ENCODE measurements around the gene RAB41. TPM values are rescaled to one million over a fixed set of nuclear protein-coding genes. Genes with fewer than 3 reads are reported as not detected.

RAB41 gene
- total RNA-seq, 2 donors from 2014 or later: not detected

DNA sequence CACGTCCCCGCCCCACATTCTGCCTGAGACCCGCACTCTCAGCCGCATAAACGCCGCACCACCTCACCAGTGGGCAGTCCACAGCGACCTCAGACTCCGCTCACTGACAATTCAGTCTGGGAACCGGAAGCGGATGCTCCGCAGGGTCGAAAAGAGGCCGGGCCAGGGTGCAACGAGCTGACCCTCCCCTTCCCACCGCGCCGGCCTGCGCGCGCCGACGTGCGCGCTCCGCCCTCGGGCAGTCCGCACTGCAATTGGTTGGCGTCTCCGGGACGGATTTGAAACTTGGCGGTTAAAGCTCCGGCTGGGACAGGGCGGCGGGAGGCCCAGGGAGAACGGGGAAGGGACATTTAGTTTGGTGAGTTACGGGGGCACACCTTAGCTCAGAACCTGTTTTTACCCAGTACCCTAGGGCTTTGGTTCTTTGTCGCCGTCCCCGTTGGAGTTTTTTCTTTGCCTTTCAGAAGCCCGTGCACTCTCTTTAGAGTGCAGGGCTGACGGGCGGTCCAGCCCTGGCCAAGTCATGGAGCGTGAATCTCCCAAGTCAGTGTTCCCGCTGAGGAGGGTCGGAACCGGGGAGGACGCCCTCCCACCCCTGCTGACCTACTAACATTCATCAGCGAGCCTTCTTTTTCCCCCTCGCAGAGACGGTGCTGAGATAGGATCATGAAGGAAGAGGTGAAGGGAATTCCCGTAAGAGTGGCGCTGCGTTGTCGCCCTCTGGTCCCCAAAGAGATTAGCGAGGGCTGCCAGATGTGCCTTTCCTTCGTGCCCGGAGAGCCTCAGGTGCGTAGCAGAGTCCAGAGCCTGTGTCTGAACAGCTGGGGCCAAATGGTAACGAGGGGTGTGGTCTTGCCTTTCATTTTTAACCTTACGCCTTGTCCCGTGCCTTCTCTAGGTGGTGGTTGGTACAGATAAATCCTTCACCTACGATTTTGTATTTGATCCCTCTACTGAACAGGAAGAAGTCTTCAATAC is 8.1 kb downstream of the RAB41 start, which contains the start of the genes KIF4A and PDZD11:
Gene KIF4A, plus strand, starts transcription at position 312 of the 978 bp plus-strand sequence. Its CDS starts 355 bp downstream, at position 667.
Gene PDZD11, minus strand, starts transcription at position 135 of the 978 bp plus-strand sequence. CDS start 586 bp downstream, outside the sequence.
- Histone ChIP-seq H3K36me3 (no peaks in the 10 kb centered on the region), H3K4me1 (ENCODE audit: control insufficient read depth in 1 of 2, low read depth in 2 of 2) (no peaks in the 10 kb centered on the region), H3K4me3 (peak within 1 kb of the TSS; percentile 73), H3K27ac (peak within 1 kb of the TSS; percentile 50 to 80), H3K27me3 (replicated peaks; ENCODE audit: insufficient read depth) (no peaks in the 10 kb centered on the region), H3K9me3 (no peaks in the 10 kb centered on the region)
- DNase-seq (ENCODE audit: low spot score) (peak; percentile 9), ATAC-seq (ENCODE audit: insufficient number of reproducible peaks, low FRiP score, low read depth) (no peak)
- TF ChIP-seq, protein P1, sequence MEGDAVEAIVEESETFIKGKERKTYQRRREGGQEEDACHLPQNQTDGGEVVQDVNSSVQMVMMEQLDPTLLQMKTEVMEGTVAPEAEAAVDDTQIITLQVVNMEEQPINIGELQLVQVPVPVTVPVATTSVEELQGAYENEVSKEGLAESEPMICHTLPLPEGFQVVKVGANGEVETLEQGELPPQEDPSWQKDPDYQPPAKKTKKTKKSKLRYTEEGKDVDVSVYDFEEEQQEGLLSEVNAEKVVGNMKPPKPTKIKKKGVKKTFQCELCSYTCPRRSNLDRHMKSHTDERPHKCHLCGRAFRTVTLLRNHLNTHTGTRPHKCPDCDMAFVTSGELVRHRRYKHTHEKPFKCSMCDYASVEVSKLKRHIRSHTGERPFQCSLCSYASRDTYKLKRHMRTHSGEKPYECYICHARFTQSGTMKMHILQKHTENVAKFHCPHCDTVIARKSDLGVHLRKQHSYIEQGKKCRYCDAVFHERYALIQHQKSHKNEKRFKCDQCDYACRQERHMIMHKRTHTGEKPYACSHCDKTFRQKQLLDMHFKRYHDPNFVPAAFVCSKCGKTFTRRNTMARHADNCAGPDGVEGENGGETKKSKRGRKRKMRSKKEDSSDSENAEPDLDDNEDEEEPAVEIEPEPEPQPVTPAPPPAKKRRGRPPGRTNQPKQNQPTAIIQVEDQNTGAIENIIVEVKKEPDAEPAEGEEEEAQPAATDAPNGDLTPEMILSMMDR (IDR thresholded peaks at IDR 0.05): no peak

DNA sequence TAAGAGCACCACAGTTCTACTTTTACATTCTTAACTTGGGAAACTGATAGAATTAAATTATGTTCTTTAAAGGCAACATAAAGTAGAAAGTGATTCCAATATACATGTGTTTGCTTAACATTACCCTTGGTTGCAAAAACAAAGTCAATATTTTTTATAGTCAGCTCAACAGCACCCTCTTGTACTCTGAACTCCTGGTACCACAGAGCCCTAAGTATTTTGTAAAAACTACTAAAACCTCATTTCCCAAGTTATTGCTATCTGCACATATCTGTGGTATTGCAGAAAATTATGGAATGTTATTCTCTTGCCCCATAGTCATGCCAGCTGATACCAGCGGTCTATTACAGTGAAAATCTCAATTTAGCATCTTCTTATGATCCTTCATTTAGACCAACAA is 10.8 kb downstream of the RAB41 start:
- TF ChIP-seq, protein P1 (IDR thresholded peaks at IDR 0.05): no peak
- Histone ChIP-seq H3K4me3 (no peak overlapping the region), H3K36me3 (no peaks in the 10 kb centered on the region), H3K4me1 (ENCODE audit: control insufficient read depth in 1 of 2, low read depth in 2 of 2) (no peaks in the 10 kb centered on the region), H3K27ac (no peak overlapping the region), H3K9me3 (no peaks in the 10 kb centered on the region), H3K27me3 (replicated peaks; ENCODE audit: insufficient read depth) (no peaks in the 10 kb centered on the region)
- ATAC-seq (ENCODE audit: insufficient number of reproducible peaks, low FRiP score, low read depth) (no peak), DNase-seq (ENCODE audit: low spot score) (no peak)

DNA sequence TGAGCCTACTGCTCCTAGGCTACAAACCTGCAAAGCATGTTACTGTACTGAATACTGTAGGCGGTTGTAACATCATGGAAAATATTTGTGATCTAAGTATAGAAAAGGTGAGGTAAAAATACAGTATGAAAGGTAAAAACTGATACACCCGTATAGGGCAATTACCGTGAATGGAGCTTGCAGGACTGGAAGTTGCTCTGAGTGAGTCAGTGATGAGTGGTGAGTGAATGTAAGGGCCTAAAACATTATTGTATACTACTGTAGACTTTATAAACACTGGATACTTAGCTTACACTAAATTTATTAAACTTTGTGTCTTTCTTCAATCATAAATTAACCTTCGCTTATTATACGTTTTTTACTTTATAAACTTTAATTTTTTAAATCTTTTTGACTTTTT is 11.6 kb downstream of the RAB41 start:
- H3K4me3 ChIP-seq: no peak overlapping the region
- no peaks in the 10 kb centered on the region for H3K36me3 ChIP-seq
- no peak overlapping the region for H3K27ac ChIP-seq
- DNase-seq (ENCODE audit: low spot score): no peak
- H3K4me1 ChIP-seq (ENCODE audit: control insufficient read depth in 1 of 2, low read depth in 2 of 2): no peaks in the 10 kb centered on the region
- no peaks in the 10 kb centered on the region for H3K27me3 ChIP-seq (replicated peaks; ENCODE audit: insufficient read depth)
- H3K9me3 ChIP-seq: no peaks in the 10 kb centered on the region
- TF ChIP-seq, protein P1 (IDR thresholded peaks at IDR 0.05): no peak
- ATAC-seq (ENCODE audit: insufficient number of reproducible peaks, low FRiP score, low read depth): no peak

DNA sequence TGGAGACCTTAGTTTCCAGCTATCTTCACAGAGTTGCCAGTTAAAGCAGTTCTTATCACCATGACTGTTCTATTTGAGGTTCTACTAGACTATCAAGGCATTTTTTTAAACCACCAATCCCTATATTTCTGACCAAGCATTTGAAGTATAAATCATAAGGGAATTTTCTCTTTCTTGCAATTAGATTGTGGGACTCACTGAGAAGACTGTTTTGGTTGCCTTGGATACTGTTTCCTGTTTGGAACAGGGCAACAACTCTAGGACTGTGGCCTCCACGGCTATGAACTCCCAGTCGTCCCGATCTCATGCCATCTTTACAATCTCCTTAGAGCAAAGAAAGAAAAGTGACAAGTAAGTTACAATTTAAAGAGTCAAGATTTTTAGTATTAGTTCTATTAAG is 19.7 kb downstream of the RAB41 start:
- TF ChIP-seq, protein P1 (IDR thresholded peaks at IDR 0.05): no peak
- ATAC-seq (ENCODE audit: insufficient number of reproducible peaks, low FRiP score, low read depth): no peak

DNA sequence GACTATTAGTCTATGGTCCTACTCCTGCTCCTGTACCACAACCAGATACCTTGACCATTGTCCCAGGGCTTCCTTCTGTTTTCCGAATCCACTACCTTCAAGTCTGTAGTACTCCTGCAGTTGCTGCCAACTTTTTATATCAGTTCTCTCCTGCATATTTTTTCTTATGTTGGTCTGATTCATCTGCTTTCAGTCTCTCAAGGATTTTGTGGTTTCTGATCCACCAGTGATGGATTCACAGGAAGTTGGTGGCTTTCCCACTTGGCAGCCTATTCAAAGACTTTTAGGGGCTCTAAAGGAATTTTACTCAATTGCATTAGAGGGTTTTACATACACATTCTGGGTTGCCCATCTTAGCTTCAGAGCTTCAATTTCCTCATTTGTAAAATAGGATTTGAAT is 31.5 kb downstream of the RAB41 start:
- Histone ChIP-seq H3K27ac (no peak overlapping the region), H3K4me3 (no peak overlapping the region), H3K9me3 (no peaks in the 10 kb centered on the region), H3K36me3 (no peaks in the 10 kb centered on the region), H3K27me3 (replicated peaks; ENCODE audit: insufficient read depth) (no peaks in the 10 kb centered on the region), H3K4me1 (ENCODE audit: control insufficient read depth in 1 of 2, low read depth in 2 of 2) (no peaks in the 10 kb centered on the region)
- DNase-seq (ENCODE audit: low spot score): no peak
- TF ChIP-seq, protein P1 (IDR thresholded peaks at IDR 0.05): no peak
- no peak for ATAC-seq (ENCODE audit: insufficient number of reproducible peaks, low FRiP score, low read depth)

More for the DNA sequence above, 19.7 kb downstream of the RAB41 start:
- no peak overlapping the region for H3K27ac ChIP-seq
- DNase-seq (ENCODE audit: low spot score): no peak
- H3K27me3 ChIP-seq (replicated peaks; ENCODE audit: insufficient read depth): no peaks in the 10 kb centered on the region
- H3K9me3 ChIP-seq: no peaks in the 10 kb centered on the region
- no peak overlapping the region for H3K4me3 ChIP-seq
- no peaks in the 10 kb centered on the region for H3K4me1 ChIP-seq (ENCODE audit: control insufficient read depth in 1 of 2, low read depth in 2 of 2)
- no peaks in the 10 kb centered on the region for H3K36me3 ChIP-seq

Data from thoracic aorta (tissue), 2 donors.